DND-41 (cell line): ENCODE measurements around the gene ACE.

ENCODE experiments used
- ATAC-seq: fragments of 200-7000 bp; cut with Tn5 transposase; 3 replicates; pipeline ENCODE4 v1.9.1; 2021; ENCODE audit warnings: low read depth; ENCODE audit not compliant: insufficient read depth
- DNase-seq: peaks from one replicate; pipeline ENCODE4 v3.0.0-alpha.2; 2020
- H2AFZ ChIP-seq: 2 replicates; pipeline ENCODE4 v1.6.0; 2012; ENCODE audit warnings: low read depth, low read length
- H3K27ac ChIP-seq: 2 replicates; pipeline ENCODE4 v1.5.1; 2012; ENCODE audit warnings: low read length, inconsistent platforms
- H3K27me3 ChIP-seq: fragments of 200-600 bp; sonication (generic); 2 replicates; pipeline ENCODE4 v1.6.0; 2012; ENCODE audit warnings: low read length, mild to moderate bottlenecking, inconsistent platforms; ENCODE audit not compliant: insufficient read depth, poor library complexity
- H3K36me3 ChIP-seq: 2 replicates; pipeline ENCODE4 v1.5.1; 2012; ENCODE audit warnings: low read length, inconsistent platforms; ENCODE audit not compliant: insufficient read depth
- H3K4me1 ChIP-seq: 2 replicates; pipeline ENCODE4 v1.5.1; 2012; ENCODE audit warnings: mild to moderate bottlenecking, low read length; ENCODE audit not compliant: insufficient read depth
- H3K4me2 ChIP-seq: 2 replicates; pipeline ENCODE4 v1.6.0; 2012; ENCODE audit warnings: mild to moderate bottlenecking, moderate library complexity, low read length, inconsistent platforms; ENCODE audit not compliant: insufficient read depth
- H3K4me3 ChIP-seq, 2 experiments: fragments of 200-600 bp in 1 of 2; shearing (Covaris generic) in 1 of 2; 2 replicates each; pipeline ENCODE4 v1.5.1; 2012 to 2016; ENCODE audit warnings: inconsistent platforms in 2 of 2, low read length in 2 of 2, mild to moderate bottlenecking in 2 of 2, low read depth in 1 of 2, moderate library complexity in 1 of 2
- H3K79me2 ChIP-seq: 2 replicates; pipeline ENCODE4 v1.6.0; 2012; ENCODE audit warnings: low read length, inconsistent platforms; ENCODE audit not compliant: insufficient read depth
- H3K9ac ChIP-seq: 2 replicates; pipeline ENCODE4 v1.6.0; 2012; ENCODE audit warnings: low read depth, mild to moderate bottlenecking, inconsistent platforms, low read length, moderate library complexity
- H3K9me3 ChIP-seq: 2 replicates; pipeline ENCODE4 v1.5.1; 2012; ENCODE audit warnings: low read length, moderate library complexity, mild to moderate bottlenecking, inconsistent platforms; ENCODE audit not compliant: insufficient read depth, severe bottlenecking
- H4K20me1 ChIP-seq: 2 replicates; pipeline ENCODE4 v1.6.0; 2012; ENCODE audit warnings: low read length; ENCODE audit not compliant: insufficient read depth
- EZH2 ChIP-seq: IDR thresholded peaks from 3 replicates; pipeline ENCODE4 v1.6.1; 2012; ENCODE audit warnings: borderline replicate concordance, low read depth, mild to moderate bottlenecking, moderate library complexity, low read length, inconsistent platforms; ENCODE audit not compliant: severe bottlenecking
- TF ChIP-seq, protein P1 (sequence below): IDR thresholded peaks from 2 replicates; pipeline ENCODE4 v1.5.1; 2012; ENCODE audit warnings: borderline replicate concordance, low read length, moderate library complexity, mild to moderate bottlenecking; ENCODE audit not compliant: poor library complexity, severe bottlenecking; ENCODE audit errors: extremely low read depth

ACE gene

DNA sequence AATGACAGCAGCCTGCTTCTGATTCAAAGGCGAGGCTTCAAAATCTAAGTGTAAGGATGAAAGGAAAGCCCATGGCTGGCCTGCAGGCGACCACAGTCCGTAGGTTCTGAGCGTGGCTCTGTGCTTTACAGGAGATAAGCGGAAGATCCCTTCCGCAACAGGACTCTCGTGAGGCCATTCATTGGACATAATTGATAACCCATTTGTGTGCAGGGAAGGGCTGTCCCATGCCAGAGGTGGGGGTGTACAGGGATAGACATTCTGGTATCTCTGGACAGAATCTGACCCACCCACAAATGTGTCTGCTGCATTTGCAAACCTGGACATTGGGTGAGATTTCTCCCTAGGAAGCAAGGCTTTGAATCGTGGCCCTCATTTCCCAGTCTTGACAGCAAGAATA, 34.8 kb upstream of the ACE start:
- Histone ChIP-seq H3K79me2 (no peaks in the 10 kb centered on the region), H3K9ac (no peak overlapping the region)
- TF ChIP-seq EZH2: no peak
- TF ChIP-seq, protein P1, sequence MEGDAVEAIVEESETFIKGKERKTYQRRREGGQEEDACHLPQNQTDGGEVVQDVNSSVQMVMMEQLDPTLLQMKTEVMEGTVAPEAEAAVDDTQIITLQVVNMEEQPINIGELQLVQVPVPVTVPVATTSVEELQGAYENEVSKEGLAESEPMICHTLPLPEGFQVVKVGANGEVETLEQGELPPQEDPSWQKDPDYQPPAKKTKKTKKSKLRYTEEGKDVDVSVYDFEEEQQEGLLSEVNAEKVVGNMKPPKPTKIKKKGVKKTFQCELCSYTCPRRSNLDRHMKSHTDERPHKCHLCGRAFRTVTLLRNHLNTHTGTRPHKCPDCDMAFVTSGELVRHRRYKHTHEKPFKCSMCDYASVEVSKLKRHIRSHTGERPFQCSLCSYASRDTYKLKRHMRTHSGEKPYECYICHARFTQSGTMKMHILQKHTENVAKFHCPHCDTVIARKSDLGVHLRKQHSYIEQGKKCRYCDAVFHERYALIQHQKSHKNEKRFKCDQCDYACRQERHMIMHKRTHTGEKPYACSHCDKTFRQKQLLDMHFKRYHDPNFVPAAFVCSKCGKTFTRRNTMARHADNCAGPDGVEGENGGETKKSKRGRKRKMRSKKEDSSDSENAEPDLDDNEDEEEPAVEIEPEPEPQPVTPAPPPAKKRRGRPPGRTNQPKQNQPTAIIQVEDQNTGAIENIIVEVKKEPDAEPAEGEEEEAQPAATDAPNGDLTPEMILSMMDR: no peak

DNA sequence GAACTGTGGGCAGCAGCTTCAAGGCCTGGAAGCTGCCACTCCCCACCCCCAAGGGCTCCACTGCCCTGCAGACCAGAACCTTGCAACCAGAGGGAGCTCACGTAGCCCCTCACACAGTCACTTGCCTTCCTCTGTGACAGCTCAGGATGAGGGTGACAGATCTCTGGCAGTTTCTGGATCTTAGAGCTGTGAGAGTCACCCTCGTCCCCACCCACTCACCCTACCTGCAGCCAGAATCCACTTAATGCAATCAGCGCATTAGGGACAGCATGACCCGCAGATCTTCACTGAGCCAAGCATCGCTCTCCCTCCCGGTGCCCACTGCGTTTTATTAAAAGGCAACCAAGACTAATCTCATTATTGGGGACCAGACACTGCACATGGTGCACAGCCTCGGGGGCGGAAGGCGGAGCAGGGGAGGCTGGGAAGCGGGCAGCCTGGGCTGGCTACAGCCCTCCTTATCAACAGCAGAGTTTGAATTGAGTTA, 34.3 kb upstream of the ACE start:
- Histone ChIP-seq H3K4me1 (peaks cover 7% of the 10 kb centered on the region), H3K27ac (no peak overlapping the region), H4K20me1 (no peaks in the 10 kb centered on the region), H3K36me3 (no peaks in the 10 kb centered on the region), H3K27me3 (no peaks in the 10 kb centered on the region), H3K4me3 (no peak overlapping the region), H3K4me2 (no peak overlapping the region), H3K9me3 (no peaks in the 10 kb centered on the region), H3K9ac (no peak overlapping the region), H3K79me2 (no peaks in the 10 kb centered on the region), H2AFZ (no peak overlapping the region)
- no peak for TF ChIP-seq EZH2
- TF ChIP-seq, protein P1: peak; percentile 31
- DNase-seq (no peak), ATAC-seq (no peak)

More for the DNA sequence above, 34.8 kb upstream of the ACE start:
- Histone ChIP-seq H4K20me1 (no peaks in the 10 kb centered on the region), H3K4me1 (peaks cover 7% of the 10 kb centered on the region), H3K9me3 (no peaks in the 10 kb centered on the region), H2AFZ (no peak overlapping the region), H3K36me3 (no peaks in the 10 kb centered on the region), H3K4me2 (no peak overlapping the region), H3K27me3 (no peaks in the 10 kb centered on the region), H3K4me3 (no peak overlapping the region), H3K27ac (no peak overlapping the region)
- no peak for ATAC-seq
- no peak for DNase-seq

DNA sequence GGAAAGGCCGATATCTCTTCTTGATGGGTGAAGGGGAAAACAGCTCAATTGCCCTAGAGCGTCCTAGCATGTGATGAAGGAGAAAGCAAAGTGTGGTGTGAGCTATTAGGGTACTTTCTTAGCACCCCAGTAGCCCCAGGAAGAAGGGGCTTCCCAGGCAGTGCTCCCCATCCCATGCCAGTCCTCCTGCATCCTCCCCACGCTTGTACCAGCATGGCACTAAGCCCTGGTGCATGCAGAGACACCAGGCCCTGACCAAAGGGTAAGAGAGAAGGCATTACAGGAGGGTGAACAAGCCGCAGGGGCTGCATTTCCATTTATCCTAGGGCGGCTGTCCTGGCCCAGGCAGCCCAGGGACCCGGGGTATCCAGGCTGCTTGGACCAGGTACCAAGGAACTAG, 33.8 kb upstream of the ACE start:
- Histone ChIP-seq H2AFZ (no peak overlapping the region), H4K20me1 (no peaks in the 10 kb centered on the region), H3K36me3 (no peaks in the 10 kb centered on the region), H3K4me3 (no peak overlapping the region), H3K9ac (no peak overlapping the region), H3K27ac (no peak overlapping the region), H3K4me2 (no peak overlapping the region), H3K27me3 (no peaks in the 10 kb centered on the region), H3K9me3 (no peaks in the 10 kb centered on the region), H3K79me2 (no peaks in the 10 kb centered on the region), H3K4me1 (peaks cover 7% of the 10 kb centered on the region)
- TF ChIP-seq, protein P1: no peak
- no peak for TF ChIP-seq EZH2
- ATAC-seq (no peak), DNase-seq (no peak)

DNA sequence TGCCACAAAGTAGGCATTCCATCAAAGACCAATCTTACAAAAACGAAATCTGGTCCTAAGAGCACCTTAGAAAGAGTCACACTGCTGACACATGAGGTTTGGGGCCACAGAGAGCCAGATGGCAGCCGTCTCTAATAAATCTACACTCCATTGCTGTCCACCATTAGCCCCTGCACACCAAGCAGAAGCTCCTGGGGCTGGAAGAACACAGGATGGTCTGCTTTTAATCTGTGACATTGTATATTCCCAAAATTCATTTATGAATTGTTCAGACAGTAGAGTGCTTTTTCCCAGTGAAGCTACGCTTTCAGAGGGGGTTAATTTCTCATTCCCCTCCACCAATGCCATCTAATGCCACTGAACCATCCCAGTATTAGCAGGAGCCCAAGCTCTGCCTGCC, 32.4 kb upstream of the ACE start:
- Histone ChIP-seq H3K4me3 (no peak overlapping the region), H3K27me3 (no peaks in the 10 kb centered on the region), H3K4me2 (no peak overlapping the region)

More for the DNA sequence above, 32.4 kb upstream of the ACE start:
- TF ChIP-seq EZH2: no peak
- TF ChIP-seq, protein P1: no peak
- Histone ChIP-seq H3K79me2 (no peaks in the 10 kb centered on the region), H3K9ac (no peak overlapping the region), H4K20me1 (no peaks in the 10 kb centered on the region), H3K36me3 (no peaks in the 10 kb centered on the region), H3K4me1 (peaks cover 6% of the 10 kb centered on the region), H2AFZ (no peak overlapping the region), H3K27ac (no peak overlapping the region), H3K9me3 (no peaks in the 10 kb centered on the region)
- DNase-seq (no peak), ATAC-seq (no peak)
